GM10248 (cell line): Measurements from ENCODE around the gene TLX2.

ENCODE experiments used
- CTCF ChIA-PET: fragments of 300-600 bp; sonication (Branson Sonifier 250); formaldehyde crosslinking; extraction: SDS; loops from one replicate; lab custom pipeline; 2021; ENCODE audit warnings: antibody characterized with exemption; lab: Yijun Ruan, JAX
- POLR2A ChIA-PET: fragments of 350-650 bp; sonication (Branson Sonifier 250); formaldehyde crosslinking; extraction: SDS; loops from one replicate; lab custom pipeline; 2020; ENCODE audit warnings: antibody characterized with exemption; lab: Yijun Ruan, JAX
- DNase-seq: peaks from one replicate; pipeline ENCODE4 v3.0.0; 2012; ENCODE audit errors: extremely low spot score
- CTCF ChIP-seq: IDR thresholded peaks from 2 replicates; pipeline ENCODE4 v1.5.1; 2012; ENCODE audit warnings: mild to moderate bottlenecking, low read depth; ENCODE audit errors: extremely low read depth, missing control alignments, control extremely low read depth

The TLX2 gene

GRCh38 chr2:74488643-74489481, 25.4 kb upstream of the TLX2 start:
- ChIA-PET POLR2A (interaction anchor here (0.9 kb wide), 1 partner anchor 12 kb away, joined by 3 read pairs; no protein-coding TSS in a partner anchor), CTCF (interaction anchor here (0.6 to 3.3 kb wide), 7 partner anchors 8 to 99 kb away, joined by 3 to 15 read pairs (median 3); partner anchors contain the start of gene LBX2)
- DNase-seq, result no peak
- TF ChIP-seq CTCF, result no peak

- no peak for DNase-seq
- no peak for TF ChIP-seq CTCF
- ChIA-PET CTCF (interaction anchor here (0.9 to 2.5 kb wide), 6 partner anchors 9 to 99 kb away, joined by 3 to 10 read pairs (median 4); partner anchors contain the start of gene LBX2), POLR2A (interaction anchor here (0.9 kb wide), 1 partner anchor 11 kb away, joined by 3 read pairs; no protein-coding TSS in a partner anchor)
Measured at GRCh38 chr2:74489906-74490305, 24.3 kb upstream of the TLX2 start.

GRCh38 chr2:74491648-74492544, 22.4 kb upstream of the TLX2 start:
- DNase-seq, result no peak
- ChIA-PET POLR2A (no interaction called here), CTCF (interaction anchor here (1.0 to 2.5 kb wide), 5 partner anchors 9 to 97 kb away, joined by 3 to 7 read pairs (median 4); partner anchors contain the start of genes CCDC142 and TTC31)
- TF ChIP-seq CTCF, result no peak

- POLR2A ChIA-PET, result interaction anchor here (0.6 kb wide), 1 partner anchor 19 kb away, joined by 3 read pairs; no protein-coding TSS in a partner anchor
- CTCF ChIA-PET, result interaction anchor here (0.9 to 2.0 kb wide), 4 partner anchors 11 to 94 kb away, joined by 3 to 10 read pairs (median 5); partner anchors contain the start of genes CCDC142, DQX1 and TTC31
Measured at GRCh38 chr2:74493546-74493945, 20.7 kb upstream of the TLX2 start.

GRCh38 chr2:74495440-74495839, 18.8 kb upstream of the TLX2 start:
- ChIA-PET CTCF (interaction anchor here (0.7 to 1.9 kb wide), 2 partner anchors 8 to 92 kb away, joined by 3 to 8 read pairs; no protein-coding TSS in a partner anchor), POLR2A (no interaction called here)
- no peak for TF ChIP-seq CTCF
- DNase-seq, result no peak

More at GRCh38 chr2:74493546-74493945, 20.7 kb upstream of the TLX2 start:
- no peak for TF ChIP-seq CTCF
- DNase-seq, result no peak
